OCI-LY7 (cell line): ENCODE results near the gene USP24.

Experiments
- CTCF ChIP-seq: fragments of 200-600 bp; sonication (generic); conservative IDR thresholded peaks from 2 replicates; pipeline ENCODE4 v1.5.1; 2014; ENCODE audit warnings: mild to moderate bottlenecking, antibody characterized with exemption, low read length, moderate library complexity, mixed read lengths
- EZH2phosphoT487 ChIP-seq: fragments of 200-600 bp; sonication (generic); IDR thresholded peaks from 2 replicates; pipeline ENCODE4 v1.6.1; 2018; ENCODE audit warnings: low read depth, borderline replicate concordance, mild to moderate bottlenecking, mixed run types, antibody characterized with exemption, low read length, moderate library complexity, mixed read lengths

GRCh38 chr1:55117941-55118340 is 97.2 kb downstream of the USP24 start:
- TF ChIP-seq CTCF (no peak), EZH2phosphoT487 (no peak)
